Transverse colon (tissue), 4 donors: ENCODE measurements around the gene RERE.
"Not testable (repeated sequence)": the region's sequence is repeated elsewhere in the genome, so short reads cannot be mapped to it uniquely, and the experiment has no call there.

Source experiments
- EP300 ChIP-seq: sonication (generic); formaldehyde crosslinking; IDR thresholded peaks from one replicate; pipeline ENCODE4 v1.6.1; 2017; ENCODE audit warnings: antibody characterized with exemption, low read depth
- POLR2AphosphoS5 ChIP-seq, 3 donors: sonication (generic); formaldehyde crosslinking; IDR thresholded peaks; one replicate each; pipeline ENCODE4 v1.6.1; 2016; ENCODE audit warnings: antibody characterized with exemption in 3 of 3
- TF ChIP-seq, protein P1 (sequence below), 5 experiments: fragments of 200-600 bp in 3 of 5; fragments of 450-650 bp in 2 of 5; sonication (generic) in 3 of 5; IDR thresholded peaks; 1 replicate in 2 of 5; 2 replicates in 3 of 5; pipeline ENCODE4 v1.5.1; 2016 to 2017; ENCODE audit warnings: antibody characterized with exemption in 5 of 5, inconsistent platforms in 3 of 5, mild to moderate bottlenecking in 2 of 5, moderate library complexity in 1 of 5

GRCh38 chr1:8830732-8831131, 13.3 kb upstream of the RERE start:
- not testable (repeated sequence) for TF ChIP-seq POLR2AphosphoS5 (IDR thresholded peaks at IDR 0.05); EP300
- TF ChIP-seq, protein P1, sequence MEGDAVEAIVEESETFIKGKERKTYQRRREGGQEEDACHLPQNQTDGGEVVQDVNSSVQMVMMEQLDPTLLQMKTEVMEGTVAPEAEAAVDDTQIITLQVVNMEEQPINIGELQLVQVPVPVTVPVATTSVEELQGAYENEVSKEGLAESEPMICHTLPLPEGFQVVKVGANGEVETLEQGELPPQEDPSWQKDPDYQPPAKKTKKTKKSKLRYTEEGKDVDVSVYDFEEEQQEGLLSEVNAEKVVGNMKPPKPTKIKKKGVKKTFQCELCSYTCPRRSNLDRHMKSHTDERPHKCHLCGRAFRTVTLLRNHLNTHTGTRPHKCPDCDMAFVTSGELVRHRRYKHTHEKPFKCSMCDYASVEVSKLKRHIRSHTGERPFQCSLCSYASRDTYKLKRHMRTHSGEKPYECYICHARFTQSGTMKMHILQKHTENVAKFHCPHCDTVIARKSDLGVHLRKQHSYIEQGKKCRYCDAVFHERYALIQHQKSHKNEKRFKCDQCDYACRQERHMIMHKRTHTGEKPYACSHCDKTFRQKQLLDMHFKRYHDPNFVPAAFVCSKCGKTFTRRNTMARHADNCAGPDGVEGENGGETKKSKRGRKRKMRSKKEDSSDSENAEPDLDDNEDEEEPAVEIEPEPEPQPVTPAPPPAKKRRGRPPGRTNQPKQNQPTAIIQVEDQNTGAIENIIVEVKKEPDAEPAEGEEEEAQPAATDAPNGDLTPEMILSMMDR (IDR thresholded peaks at IDR 0.05) = not testable (repeated sequence)
